ENCODE measurements around the gene TRPM8.

TRPM8 gene

DNA sequence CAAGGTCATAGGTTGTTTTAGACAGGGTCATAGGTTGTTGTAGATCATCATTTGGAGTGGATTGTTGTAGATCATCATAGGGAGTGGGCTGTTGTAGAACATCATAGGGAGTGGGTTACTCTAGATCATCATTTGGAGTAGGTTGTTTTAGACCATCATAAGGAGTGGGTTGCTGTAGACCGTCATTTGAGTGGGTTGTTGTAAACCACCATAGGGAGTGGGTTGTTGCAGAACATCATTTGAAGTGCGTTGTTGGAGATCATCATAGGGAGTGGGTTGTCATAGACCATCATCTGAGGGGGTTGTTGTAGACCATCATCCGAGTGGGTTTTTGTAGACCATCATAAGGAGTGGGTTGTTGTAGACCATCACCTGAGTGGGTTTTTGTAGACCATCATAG is 9.5 kb upstream of the TRPM8 start:
- TF ChIP-seq, protein P1, sequence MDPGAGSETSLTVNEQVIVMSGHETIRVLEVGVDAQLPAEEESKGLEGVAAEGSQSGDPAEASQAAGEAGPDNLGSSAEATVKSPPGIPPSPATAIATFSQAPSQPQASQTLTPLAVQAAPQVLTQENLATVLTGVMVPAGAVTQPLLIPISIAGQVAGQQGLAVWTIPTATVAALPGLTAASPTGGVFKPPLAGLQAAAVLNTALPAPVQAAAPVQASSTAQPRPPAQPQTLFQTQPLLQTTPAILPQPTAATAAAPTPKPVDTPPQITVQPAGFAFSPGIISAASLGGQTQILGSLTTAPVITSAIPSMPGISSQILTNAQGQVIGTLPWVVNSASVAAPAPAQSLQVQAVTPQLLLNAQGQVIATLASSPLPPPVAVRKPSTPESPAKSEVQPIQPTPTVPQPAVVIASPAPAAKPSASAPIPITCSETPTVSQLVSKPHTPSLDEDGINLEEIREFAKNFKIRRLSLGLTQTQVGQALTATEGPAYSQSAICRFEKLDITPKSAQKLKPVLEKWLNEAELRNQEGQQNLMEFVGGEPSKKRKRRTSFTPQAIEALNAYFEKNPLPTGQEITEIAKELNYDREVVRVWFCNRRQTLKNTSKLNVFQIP (CRISPR knock-in tag; IDR thresholded peaks at IDR 0.05; ENCODE audit: borderline replicate concordance, low read depth) = no peak
- TF ChIP-seq ISL1 (CRISPR knock-in tag; IDR thresholded peaks at IDR 0.05) = no peak
- TF ChIP-seq, protein P2, sequence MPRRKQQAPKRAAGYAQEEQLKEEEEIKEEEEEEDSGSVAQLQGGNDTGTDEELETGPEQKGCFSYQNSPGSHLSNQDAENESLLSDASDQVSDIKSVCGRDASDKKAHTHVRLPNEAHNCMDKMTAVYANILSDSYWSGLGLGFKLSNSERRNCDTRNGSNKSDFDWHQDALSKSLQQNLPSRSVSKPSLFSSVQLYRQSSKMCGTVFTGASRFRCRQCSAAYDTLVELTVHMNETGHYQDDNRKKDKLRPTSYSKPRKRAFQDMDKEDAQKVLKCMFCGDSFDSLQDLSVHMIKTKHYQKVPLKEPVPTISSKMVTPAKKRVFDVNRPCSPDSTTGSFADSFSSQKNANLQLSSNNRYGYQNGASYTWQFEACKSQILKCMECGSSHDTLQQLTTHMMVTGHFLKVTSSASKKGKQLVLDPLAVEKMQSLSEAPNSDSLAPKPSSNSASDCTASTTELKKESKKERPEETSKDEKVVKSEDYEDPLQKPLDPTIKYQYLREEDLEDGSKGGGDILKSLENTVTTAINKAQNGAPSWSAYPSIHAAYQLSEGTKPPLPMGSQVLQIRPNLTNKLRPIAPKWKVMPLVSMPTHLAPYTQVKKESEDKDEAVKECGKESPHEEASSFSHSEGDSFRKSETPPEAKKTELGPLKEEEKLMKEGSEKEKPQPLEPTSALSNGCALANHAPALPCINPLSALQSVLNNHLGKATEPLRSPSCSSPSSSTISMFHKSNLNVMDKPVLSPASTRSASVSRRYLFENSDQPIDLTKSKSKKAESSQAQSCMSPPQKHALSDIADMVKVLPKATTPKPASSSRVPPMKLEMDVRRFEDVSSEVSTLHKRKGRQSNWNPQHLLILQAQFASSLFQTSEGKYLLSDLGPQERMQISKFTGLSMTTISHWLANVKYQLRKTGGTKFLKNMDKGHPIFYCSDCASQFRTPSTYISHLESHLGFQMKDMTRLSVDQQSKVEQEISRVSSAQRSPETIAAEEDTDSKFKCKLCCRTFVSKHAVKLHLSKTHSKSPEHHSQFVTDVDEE (CRISPR knock-in tag; IDR thresholded peaks at IDR 0.05) = no peak
- TF ChIP-seq, protein P3, sequence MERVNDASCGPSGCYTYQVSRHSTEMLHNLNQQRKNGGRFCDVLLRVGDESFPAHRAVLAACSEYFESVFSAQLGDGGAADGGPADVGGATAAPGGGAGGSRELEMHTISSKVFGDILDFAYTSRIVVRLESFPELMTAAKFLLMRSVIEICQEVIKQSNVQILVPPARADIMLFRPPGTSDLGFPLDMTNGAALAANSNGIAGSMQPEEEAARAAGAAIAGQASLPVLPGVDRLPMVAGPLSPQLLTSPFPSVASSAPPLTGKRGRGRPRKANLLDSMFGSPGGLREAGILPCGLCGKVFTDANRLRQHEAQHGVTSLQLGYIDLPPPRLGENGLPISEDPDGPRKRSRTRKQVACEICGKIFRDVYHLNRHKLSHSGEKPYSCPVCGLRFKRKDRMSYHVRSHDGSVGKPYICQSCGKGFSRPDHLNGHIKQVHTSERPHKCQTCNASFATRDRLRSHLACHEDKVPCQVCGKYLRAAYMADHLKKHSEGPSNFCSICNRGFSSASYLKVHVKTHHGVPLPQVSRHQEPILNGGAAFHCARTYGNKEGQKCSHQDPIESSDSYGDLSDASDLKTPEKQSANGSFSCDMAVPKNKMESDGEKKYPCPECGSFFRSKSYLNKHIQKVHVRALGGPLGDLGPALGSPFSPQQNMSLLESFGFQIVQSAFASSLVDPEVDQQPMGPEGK (CRISPR knock-in tag; IDR thresholded peaks at IDR 0.05; ENCODE audit: borderline replicate concordance) = no peak
- TF ChIP-seq ESRRG (CRISPR knock-in tag; IDR thresholded peaks at IDR 0.05) = no peak
- no peak for TF ChIP-seq RARB (CRISPR knock-in tag; IDR thresholded peaks at IDR 0.05)
- TF ChIP-seq GLIS3 (CRISPR knock-in tag; IDR thresholded peaks at IDR 0.05) = no peak
- TF ChIP-seq TCF4 (CRISPR knock-in tag; IDR thresholded peaks at IDR 0.05; ENCODE audit: borderline replicate concordance) = no peak
- no peak for ATAC-seq

DNA sequence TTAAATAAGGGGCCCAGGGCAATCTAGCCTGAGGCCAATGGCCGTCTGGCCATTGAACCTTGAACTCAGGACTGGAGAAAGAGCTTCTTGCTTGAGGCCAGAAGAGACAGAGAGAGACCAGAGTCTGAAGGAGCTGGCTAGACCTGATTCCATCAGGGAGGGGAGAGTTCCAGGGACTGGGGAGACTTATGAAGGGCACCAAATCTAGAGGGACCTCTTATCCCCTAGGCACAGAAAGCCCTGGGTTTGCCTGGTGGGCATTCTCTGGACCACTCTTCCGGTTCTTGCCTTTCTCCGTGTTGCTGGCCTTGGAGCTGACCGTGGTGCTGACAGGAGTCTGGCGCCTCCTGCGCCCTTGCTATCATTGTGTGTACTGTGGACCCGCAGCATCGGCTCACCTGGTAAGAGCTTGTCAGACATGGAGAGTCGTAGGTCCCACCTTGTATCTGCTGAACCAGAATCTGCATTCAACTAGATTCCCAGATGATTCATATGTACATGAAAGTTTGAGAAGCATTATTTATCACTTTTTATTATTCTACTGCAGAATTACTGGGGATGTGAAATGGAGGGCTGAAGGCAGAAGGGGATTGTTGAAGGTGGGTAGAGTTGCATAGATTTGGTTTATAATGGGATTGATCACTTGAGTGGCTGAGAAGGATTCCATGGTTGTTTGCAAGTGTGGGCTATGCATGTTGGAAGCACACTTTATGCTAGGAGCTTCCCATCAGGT is 4.3 kb upstream of the TRPM8 start:
- ATAC-seq = peak; percentile 58; the same call in 1 of the 3 replicates
- TF ChIP-seq, protein P4, sequence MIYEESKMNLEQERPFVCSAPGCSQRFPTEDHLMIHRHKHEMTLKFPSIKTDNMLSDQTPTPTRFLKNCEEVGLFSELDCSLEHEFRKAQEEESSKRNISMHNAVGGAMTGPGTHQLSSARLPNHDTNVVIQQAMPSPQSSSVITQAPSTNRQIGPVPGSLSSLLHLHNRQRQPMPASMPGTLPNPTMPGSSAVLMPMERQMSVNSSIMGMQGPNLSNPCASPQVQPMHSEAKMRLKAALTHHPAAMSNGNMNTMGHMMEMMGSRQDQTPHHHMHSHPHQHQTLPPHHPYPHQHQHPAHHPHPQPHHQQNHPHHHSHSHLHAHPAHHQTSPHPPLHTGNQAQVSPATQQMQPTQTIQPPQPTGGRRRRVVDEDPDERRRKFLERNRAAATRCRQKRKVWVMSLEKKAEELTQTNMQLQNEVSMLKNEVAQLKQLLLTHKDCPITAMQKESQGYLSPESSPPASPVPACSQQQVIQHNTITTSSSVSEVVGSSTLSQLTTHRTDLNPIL (CRISPR knock-in tag; IDR thresholded peaks at IDR 0.05; ENCODE audit: low read depth) = no peak
- no peak for TF ChIP-seq ZNF70 (CRISPR knock-in tag; IDR thresholded peaks at IDR 0.05)
- peak; percentile 54; the same call in 1 of the 2 replicates for TF ChIP-seq ZFP3 (CRISPR knock-in tag; IDR thresholded peaks at IDR 0.05)
- TF ChIP-seq TCF4 (CRISPR knock-in tag; IDR thresholded peaks at IDR 0.05; ENCODE audit: borderline replicate concordance) = no peak
- no peak for TF ChIP-seq RARB (CRISPR knock-in tag; IDR thresholded peaks at IDR 0.05)
- TF ChIP-seq ZNF565 (CRISPR knock-in tag; conservative IDR thresholded peaks at IDR 0.05; ENCODE audit: low read depth) = no peak
- TF ChIP-seq PPARA (CRISPR knock-in tag; IDR thresholded peaks at IDR 0.05; ENCODE audit: borderline replicate concordance) = no peak
- peak; percentile 79; the same call in 1 of the 2 replicates for TF ChIP-seq SNAI2 (CRISPR knock-in tag; IDR thresholded peaks at IDR 0.05)
- peak; percentile 83 for TF ChIP-seq CSDC2 (CRISPR knock-in tag; IDR thresholded peaks at IDR 0.05)
- TF ChIP-seq ARNTL (CRISPR knock-in tag; IDR thresholded peaks at IDR 0.05; ENCODE audit: borderline replicate concordance, low read depth) = no peak

DNA sequence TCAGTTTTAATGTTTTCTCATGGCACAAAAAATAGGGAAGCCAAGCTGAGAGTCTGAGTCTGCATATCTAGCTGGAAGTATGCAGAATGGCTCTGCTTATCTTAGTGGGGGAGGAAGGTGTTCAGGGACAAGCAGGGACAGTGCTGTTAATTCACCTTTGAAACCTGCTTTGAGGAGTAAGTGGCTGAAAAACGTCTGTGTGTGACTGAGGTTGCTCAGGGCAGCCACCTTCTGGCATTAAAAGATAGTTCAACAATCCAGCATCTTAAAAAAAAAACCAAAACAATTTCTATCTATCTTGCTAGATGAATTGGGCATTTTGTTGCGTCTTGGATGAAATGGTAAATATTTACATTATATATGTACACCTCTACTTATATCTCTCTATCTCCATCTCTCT is 2.0 kb upstream of the TRPM8 start:
- no peak for TF ChIP-seq SNAI2 (CRISPR knock-in tag; IDR thresholded peaks at IDR 0.05)
- peak; percentile 54; the same call in 1 of the 3 replicates for ATAC-seq

DNA sequence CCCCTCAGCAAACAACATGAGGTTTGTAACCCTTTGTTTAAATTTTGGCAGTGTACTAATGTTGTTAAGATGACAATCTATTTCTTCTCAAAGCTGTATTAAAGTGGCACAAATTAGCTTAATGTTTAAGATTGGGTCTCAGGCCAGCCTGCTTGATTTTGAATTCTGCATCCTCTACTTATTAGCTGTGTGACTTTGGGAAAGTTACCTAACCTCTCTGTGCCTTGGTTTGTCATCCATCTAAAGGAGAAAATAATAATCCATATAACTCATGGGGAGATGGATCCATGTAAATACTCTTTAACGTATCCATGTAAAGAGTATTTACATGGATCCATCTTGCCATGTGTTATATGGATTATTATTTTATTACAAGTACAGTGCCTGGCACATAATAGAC is 2.1 kb downstream of the TRPM8 start:
- TF ChIP-seq, protein P5, sequence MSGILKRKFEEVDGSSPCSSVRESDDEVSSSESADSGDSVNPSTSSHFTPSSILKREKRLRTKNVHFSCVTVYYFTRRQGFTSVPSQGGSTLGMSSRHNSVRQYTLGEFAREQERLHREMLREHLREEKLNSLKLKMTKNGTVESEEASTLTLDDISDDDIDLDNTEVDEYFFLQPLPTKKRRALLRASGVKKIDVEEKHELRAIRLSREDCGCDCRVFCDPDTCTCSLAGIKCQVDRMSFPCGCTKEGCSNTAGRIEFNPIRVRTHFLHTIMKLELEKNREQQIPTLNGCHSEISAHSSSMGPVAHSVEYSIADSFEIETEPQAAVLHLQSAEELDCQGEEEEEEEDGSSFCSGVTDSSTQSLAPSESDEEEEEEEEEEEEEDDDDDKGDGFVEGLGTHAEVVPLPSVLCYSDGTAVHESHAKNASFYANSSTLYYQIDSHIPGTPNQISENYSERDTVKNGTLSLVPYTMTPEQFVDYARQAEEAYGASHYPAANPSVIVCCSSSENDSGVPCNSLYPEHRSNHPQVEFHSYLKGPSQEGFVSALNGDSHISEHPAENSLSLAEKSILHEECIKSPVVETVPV (CRISPR knock-in tag; IDR thresholded peaks at IDR 0.05) = no peak
- TF ChIP-seq RARB (CRISPR knock-in tag; IDR thresholded peaks at IDR 0.05) = no peak
- no peak for TF ChIP-seq ARNTL (CRISPR knock-in tag; IDR thresholded peaks at IDR 0.05; ENCODE audit: borderline replicate concordance, low read depth)
- TF ChIP-seq OSR1 (CRISPR knock-in tag; IDR thresholded peaks at IDR 0.05) = no peak
- TF ChIP-seq, protein P4 (CRISPR knock-in tag; IDR thresholded peaks at IDR 0.05; ENCODE audit: low read depth) = no peak
- no peak for ATAC-seq
